ENCODE results near the gene MSANTD1.

Gene MSANTD1

DNA sequence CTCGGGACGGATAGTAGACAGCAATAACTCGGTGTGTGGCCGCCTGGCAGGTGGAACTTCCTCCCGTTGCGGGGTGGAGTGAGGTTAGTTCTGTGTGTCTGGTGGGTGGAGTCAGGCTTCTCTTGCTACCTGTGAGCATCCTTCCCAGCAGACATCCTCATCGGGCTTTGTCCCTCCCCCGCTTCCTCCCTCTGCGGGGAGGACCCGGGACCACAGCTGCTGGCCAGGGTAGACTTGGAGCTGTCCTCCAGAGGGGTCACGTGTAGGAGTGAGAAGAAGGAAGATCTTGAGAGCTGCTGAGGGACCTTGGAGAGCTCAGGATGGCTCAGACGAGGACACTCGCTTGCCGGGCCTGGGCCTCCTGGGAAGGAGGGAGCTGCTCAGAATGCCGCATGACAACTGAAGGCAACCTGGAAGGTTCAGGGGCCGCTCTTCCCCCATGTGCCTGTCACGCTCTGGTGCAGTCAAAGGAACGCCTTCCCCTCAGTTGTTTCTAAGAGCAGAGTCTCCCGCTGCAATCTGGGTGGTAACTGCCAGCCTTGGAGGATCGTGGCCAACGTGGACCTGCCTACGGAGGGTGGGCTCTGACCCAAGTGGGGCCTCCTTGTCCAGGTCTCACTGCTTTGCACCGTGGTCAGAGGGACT lies 5.7 kb upstream of the MSANTD1 start:
- no peak for DNase-seq (ENCODE audit: low spot score)
- H3K4me1 Mint-ChIP-seq (ENCODE audit: low read depth) = peaks cover 4% of the 10 kb centered on the region
- no peaks in the 10 kb centered on the region for H3K27me3 Mint-ChIP-seq (ENCODE audit: low read depth)
- no peak overlapping the region for H3K27ac Mint-ChIP-seq
- H3K36me3 Mint-ChIP-seq (ENCODE audit: low read depth) = peaks cover 4% of the 10 kb centered on the region
- H3K9me3 Mint-ChIP-seq = no peaks in the 10 kb centered on the region
- no peak overlapping the region for H3K4me3 Mint-ChIP-seq

DNA sequence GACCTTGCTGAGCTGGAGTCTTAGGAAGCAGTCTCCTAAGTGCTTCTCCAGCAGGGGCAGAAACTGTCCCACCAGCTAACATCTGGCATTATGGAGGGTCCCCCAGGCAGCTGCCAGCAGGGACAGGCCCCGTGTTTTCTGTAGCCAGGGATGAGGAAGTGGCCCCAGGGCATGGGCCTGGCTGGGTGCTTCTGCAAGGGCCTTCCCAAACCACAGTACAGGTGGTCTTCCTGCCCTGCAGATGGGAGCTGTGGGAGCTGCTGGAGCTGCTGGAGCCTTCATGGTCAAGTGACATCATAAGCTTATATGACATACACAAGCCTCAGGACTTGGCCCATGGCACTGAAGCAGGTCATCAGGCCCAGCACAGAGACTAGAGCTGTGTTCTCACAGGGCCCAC lies 5.0 kb upstream of the MSANTD1 start:
- H3K9me3 Mint-ChIP-seq = no peaks in the 10 kb centered on the region
- peaks cover 2% of the 10 kb centered on the region for H3K36me3 Mint-ChIP-seq (ENCODE audit: low read depth)
- DNase-seq (ENCODE audit: low spot score) = no peak
- H3K4me3 Mint-ChIP-seq = no peak overlapping the region
- peaks cover 4% of the 10 kb centered on the region for H3K4me1 Mint-ChIP-seq (ENCODE audit: low read depth)
- no peaks in the 10 kb centered on the region for H3K27me3 Mint-ChIP-seq (ENCODE audit: low read depth)
- H3K27ac Mint-ChIP-seq = no peak overlapping the region

DNA sequence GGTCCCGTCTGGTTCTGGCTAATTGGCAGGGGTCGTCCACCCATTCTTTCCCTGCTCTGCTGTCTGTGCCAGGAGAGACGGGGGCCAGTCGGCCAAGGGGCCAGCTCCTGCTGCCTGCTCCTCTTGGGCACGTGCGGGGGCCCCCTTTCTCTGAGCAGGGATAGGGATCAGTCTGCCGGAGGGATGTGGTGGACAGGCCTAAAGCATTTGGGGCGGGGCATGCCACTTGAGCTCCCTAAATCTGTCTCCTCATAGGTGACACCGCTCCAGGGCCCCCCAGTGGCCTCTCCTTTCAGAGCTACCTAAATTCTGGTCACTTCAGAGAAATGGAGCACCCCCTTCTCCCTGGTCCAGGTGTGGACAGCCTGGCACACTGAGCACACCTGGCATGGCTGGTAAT lies 4.2 kb upstream of the MSANTD1 start:
- Mint-ChIP-seq H3K36me3 (ENCODE audit: low read depth) (peaks cover 2% of the 10 kb centered on the region), H3K27me3 (ENCODE audit: low read depth) (no peaks in the 10 kb centered on the region), H3K4me3 (no peak overlapping the region), H3K9me3 (no peaks in the 10 kb centered on the region), H3K4me1 (ENCODE audit: low read depth) (peaks cover 4% of the 10 kb centered on the region), H3K27ac (no peak overlapping the region)
- no peak for DNase-seq (ENCODE audit: low spot score)

DNA sequence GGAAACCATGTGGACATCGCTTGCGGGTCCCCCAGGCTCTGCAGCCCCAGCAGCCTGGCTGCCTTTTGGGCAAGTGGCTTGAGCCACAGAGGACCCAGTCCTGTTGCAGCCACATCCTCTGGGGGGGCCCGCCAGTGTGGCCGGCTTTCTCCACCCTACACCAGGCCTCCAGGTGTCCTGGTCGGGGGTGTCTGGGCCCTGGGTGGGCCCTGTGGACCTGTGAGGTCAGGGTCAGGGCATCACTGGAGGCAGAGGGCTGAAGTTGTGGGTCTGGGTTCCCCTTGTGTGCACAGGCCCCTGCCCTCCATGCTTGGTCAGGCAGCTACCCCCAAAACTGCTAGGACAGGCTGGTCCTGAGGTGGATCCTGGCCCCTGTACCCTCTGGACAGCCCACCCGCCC lies 3.3 kb upstream of the MSANTD1 start:
- Mint-ChIP-seq H3K4me1 (ENCODE audit: low read depth) (peaks cover 4% of the 10 kb centered on the region), H3K9me3 (no peaks in the 10 kb centered on the region), H3K27me3 (ENCODE audit: low read depth) (no peaks in the 10 kb centered on the region), H3K36me3 (ENCODE audit: low read depth) (no peaks in the 10 kb centered on the region), H3K27ac (no peak overlapping the region), H3K4me3 (no peak overlapping the region)
- DNase-seq (ENCODE audit: low spot score) = no peak

DNA sequence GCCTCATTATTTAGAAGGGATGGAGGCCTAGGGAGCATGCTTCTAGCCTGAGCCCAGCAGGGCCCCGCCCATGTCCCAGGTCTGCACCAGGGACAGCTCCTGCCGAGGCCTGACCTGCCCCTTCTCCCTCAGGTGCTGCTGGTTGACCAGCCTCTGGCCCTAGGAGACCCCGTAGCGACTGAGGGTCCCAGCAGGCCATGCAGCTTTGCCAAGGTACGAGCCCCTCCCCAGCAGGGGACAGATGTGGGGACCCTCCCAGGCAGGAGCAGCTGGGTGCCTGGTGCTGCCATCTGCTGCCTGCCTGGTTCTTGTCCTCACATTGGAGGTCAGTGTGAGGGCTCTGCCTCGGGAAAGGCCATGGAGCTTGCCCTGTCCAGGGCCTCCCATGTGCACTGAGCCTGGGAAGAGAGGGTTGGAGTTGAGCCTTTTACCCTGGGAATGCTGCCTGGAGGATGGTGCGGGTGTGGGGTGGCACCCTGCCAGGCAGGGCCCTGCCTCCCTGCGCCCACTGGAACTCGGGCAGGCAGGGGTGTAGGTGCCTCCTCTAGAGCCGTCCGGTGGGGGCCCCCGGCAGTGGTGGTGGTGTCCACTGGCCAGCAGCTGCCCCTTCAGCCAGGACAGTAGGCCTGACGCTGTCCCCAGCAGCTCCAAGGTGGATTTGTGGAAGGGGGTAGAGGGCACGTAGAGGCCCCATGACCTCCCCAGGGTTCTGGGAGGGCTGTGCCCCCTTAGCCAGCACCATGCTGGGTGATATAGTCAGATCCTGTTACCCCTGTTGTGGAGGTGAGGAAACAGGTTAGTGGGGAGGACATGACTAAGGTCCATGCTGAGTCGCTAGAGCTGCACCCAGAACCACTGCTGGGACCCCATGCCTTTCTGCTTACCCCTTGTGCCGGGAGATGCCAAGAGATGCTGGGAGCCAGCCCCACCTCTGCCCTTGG lies 2.2 kb upstream of the MSANTD1 start:
- Mint-ChIP-seq H3K27ac (no peak overlapping the region), H3K4me1 (ENCODE audit: low read depth) (peaks cover 4% of the 10 kb centered on the region), H3K4me3 (no peak overlapping the region), H3K9me3 (no peaks in the 10 kb centered on the region), H3K36me3 (ENCODE audit: low read depth) (no peaks in the 10 kb centered on the region), H3K27me3 (ENCODE audit: low read depth) (no peaks in the 10 kb centered on the region)
- no peak for DNase-seq (ENCODE audit: low spot score)

DNA sequence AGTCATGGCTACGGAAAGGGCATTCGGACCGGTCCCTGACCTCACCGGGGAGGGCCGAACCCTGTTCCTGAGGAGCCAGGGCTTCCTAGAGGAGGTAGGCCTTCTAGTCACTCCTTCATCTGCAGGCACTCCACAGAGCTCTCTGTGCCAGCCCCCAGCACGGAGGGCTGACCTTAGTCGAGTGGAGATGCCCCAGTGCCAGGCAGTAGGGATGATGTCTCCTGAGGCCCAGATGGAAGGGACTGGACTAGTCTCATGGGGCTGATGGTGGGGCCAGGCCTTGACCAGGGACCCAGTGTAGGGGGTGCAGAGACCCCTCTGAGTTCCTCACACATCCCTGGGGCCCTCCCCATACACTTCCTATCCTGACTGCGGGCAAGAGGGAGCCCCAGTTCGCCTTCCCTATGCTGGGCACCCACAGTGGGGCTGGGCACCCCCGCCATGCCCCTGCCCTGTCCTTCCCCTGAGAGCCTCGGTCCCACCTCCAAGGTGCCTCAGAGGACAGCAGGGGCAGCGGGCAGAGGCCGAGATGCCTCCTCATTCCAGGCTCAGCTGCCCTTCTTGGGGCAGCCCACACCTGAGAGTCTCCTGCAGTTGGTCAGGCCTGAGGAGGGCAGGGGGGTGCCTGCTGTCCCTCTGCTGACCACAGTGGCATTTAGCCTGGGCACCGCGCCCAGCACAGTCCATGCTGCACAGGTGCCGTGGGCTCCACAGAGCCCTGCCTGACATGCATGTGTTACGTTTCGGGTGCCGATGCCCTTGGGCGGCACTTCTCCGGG lies 1.4 kb upstream of the MSANTD1 start:
- Mint-ChIP-seq H3K27ac (no peak overlapping the region), H3K4me1 (ENCODE audit: low read depth) (peaks cover 4% of the 10 kb centered on the region), H3K36me3 (ENCODE audit: low read depth) (no peaks in the 10 kb centered on the region), H3K9me3 (no peaks in the 10 kb centered on the region), H3K4me3 (no peak overlapping the region), H3K27me3 (ENCODE audit: low read depth) (no peaks in the 10 kb centered on the region)
- DNase-seq (ENCODE audit: low spot score) = no peak

DNA sequence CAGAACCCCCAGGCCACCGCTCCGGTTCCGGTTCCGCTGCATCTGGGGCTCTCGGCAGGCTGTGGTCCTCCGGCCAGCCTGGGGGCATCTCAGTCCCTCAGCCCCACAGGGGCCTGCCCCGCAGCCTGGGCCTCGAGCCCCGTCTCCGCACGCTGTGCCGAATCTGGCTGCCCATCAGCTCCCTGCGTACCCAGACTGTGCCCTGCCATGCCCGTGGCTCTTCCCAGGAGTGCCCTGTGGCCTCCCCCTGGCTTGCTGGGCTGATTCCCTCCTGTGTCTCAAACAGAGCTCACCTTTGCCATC lies 830 bp upstream of the MSANTD1 start:
- no peak for DNase-seq (ENCODE audit: low spot score)
- Mint-ChIP-seq H3K9me3 (no peaks in the 10 kb centered on the region), H3K27me3 (ENCODE audit: low read depth) (no peaks in the 10 kb centered on the region), H3K4me1 (ENCODE audit: low read depth) (peaks cover under 1% of the 10 kb centered on the region), H3K36me3 (ENCODE audit: low read depth) (no peaks in the 10 kb centered on the region), H3K4me3 (no peak overlapping the region), H3K27ac (no peak overlapping the region)

DNA sequence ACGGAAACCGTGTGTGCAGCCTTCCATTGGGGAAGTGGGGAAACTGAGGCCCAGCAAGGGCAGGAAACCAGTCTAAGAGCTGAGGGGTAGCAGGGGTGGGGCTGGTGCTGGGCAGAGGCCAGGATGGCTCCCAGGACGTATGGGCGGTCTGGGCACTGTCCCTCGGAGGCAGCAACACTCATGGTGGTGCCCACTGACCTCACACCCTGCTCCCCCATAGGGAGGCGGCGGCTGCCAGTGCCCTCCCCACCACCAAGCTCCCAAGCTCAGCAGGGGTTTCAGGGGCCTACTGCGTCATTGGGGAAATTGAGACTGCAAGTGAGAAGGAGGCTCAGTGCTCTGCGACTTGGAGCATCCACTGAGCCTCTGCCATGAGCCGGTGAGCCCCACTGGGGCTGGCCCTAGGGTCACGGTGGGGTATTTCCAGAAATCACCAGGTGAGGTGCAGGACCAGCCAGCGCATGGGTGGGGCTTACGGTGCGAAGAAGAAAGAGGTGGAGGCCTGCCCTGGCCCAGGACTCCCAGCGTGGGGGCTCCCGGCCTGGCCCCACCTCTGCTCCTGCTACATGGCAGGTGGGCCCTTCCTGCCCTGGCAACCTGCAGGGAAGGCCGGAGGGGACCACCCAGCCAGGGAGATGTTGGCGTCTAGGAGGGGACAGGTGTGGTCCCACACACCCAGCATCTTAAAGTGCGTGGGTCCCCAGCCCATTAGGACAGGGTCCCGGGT lies 915 bp downstream of the MSANTD1 start:
- Mint-ChIP-seq H3K27ac (peak overlapping the region; percentile 41), H3K4me3 (no peak overlapping the region), H3K9me3 (no peaks in the 10 kb centered on the region), H3K4me1 (ENCODE audit: low read depth) (no peaks in the 10 kb centered on the region), H3K36me3 (ENCODE audit: low read depth) (no peaks in the 10 kb centered on the region), H3K27me3 (ENCODE audit: low read depth) (no peaks in the 10 kb centered on the region)
- no peak for DNase-seq (ENCODE audit: low spot score)

DNA sequence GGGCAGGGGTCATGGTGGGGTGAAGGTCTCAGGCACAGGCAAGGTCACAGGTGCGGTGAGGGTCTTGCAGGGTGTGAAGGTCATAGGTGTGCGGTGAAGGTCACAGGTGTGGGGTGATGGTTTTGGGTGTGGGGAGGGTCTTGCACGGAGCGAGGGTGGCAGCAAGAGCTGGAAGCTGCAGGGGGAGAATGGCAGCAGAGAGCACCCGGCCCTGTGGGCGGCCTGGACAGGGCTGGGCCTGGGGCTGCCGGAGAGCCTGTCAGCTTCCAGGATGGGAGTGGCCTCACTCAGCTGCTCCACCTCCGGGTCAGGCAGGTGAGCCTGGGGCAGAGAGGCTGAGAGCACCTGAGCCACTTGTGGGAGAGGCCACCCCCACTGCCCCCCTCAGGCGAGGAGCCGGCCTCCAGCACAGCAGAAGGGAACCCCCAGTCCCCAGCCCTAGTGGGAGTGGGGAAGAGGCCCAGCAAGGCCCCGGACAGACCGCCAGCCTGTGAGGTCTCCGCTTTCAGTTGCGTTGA lies 1.5 kb downstream of the MSANTD1 start:
- Mint-ChIP-seq H3K4me1 (ENCODE audit: low read depth) (no peaks in the 10 kb centered on the region), H3K36me3 (ENCODE audit: low read depth) (no peaks in the 10 kb centered on the region), H3K27me3 (ENCODE audit: low read depth) (no peaks in the 10 kb centered on the region), H3K9me3 (no peaks in the 10 kb centered on the region), H3K4me3 (no peak overlapping the region), H3K27ac (peak overlapping the region; percentile 41)
- no peak for DNase-seq (ENCODE audit: low spot score)

DNA sequence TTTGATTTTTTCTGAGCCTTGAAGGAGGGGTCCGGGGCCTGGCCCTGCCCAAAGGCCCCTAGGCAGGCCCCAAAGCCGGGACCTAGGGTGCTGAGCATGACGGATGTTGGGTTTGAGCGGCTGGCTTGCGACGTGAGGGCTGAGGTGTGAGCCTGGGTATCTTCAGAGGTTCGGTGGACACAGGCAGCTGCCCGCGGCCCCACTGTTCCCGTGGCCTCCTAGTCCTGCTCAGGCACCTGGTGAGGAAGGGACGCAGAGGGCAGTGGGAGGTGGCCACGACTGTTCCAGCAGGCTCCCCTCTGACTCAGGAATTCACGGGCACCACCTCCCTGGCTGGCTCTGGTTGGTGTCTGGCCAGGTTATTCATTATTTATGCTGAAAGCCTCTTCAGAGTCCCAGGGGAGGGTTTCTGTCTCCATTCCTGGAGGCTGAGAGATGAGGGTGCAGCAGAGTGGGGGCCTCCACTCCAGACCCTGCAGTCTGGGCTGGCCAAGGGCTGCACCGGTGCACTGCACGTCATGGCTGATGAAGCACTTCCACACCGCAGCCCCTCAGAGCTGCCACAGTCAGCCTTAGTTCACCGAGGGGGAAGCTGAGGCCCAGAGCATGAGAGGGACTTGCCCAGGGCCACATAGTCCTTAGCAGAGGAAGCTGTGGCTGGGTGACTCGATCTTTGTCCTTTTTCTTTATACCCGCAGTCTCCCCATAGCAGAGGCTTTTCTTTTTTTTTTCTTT lies 2.2 kb downstream of the MSANTD1 start:
- no peaks in the 10 kb centered on the region for H3K36me3 Mint-ChIP-seq (ENCODE audit: low read depth)

DNA sequence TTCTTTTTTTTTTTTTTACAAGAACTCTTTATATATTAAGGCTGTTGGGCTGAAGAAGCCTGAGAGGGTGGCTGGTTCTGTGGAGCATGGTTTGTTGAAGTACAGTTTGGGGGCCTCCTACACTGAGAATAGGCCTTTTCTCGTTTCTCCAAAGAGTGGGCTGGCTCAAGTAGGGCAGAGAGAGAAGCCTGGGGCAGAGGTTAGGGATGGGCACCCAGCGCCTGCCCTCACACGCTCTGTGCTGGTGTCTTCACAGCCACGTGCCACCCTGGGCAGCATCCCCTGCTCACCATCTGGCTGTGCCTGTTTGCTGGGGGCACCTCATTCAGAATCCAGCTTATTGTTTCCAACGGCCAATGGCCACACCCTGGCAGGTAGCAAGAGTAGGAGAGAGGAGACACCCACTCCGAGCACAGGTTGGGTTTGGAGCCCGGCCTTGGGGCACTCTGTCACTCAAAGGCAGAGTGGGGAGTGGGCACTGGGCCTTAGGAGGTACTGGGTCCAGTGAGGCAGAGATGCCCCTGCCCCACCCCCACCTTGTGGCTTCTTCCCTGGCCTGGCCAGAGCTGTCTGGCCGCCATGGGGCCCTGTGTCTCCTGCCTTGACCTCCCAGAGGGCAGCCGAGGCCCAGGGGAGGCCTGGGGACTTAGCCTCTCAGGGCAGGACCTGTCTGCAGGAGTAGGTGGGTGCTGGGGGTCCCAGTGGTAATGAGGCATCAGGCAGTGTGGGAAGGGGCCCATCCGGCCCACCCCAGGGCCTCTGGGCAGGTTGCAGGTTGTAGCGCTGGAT lies 2.9 kb downstream of the MSANTD1 start:
- DNase-seq (ENCODE audit: low spot score) = no peak
- no peak overlapping the region for H3K4me3 Mint-ChIP-seq
- no peaks in the 10 kb centered on the region for H3K27me3 Mint-ChIP-seq (ENCODE audit: low read depth)
- H3K36me3 Mint-ChIP-seq (ENCODE audit: low read depth) = no peaks in the 10 kb centered on the region
- H3K27ac Mint-ChIP-seq = no peak overlapping the region
- no peaks in the 10 kb centered on the region for H3K4me1 Mint-ChIP-seq (ENCODE audit: low read depth)
- no peaks in the 10 kb centered on the region for H3K9me3 Mint-ChIP-seq

More for the DNA sequence above, 2.2 kb downstream of the MSANTD1 start:
- Mint-ChIP-seq H3K4me3 (no peak overlapping the region), H3K4me1 (ENCODE audit: low read depth) (no peaks in the 10 kb centered on the region), H3K27me3 (ENCODE audit: low read depth) (no peaks in the 10 kb centered on the region), H3K27ac (no peak overlapping the region), H3K9me3 (no peaks in the 10 kb centered on the region)
- DNase-seq (ENCODE audit: low spot score) = no peak

DNA sequence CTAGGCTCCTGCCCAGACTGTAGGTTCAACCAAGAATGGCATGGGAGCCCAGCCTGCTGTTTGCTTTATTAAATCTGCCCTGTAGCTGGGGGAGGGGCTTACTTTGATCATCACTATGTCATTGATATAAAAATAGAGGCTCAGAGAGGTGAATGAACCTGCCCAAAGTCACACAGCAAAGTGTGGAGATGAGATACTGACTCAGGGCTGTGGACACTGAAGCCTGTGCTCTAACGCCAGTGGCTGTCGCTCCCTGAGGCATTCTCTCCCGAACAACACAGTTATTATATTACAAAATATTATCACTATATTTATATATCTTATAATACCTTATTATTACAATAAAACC lies 3.5 kb downstream of the MSANTD1 start:
- Mint-ChIP-seq H3K27ac (no peak overlapping the region), H3K4me3 (no peak overlapping the region), H3K27me3 (ENCODE audit: low read depth) (no peaks in the 10 kb centered on the region), H3K36me3 (ENCODE audit: low read depth) (no peaks in the 10 kb centered on the region), H3K4me1 (ENCODE audit: low read depth) (no peaks in the 10 kb centered on the region), H3K9me3 (no peaks in the 10 kb centered on the region)
- DNase-seq (ENCODE audit: low spot score) = no peak
